Measurements from ENCODE around the gene BRAT1. TPM values are rescaled to one million over a fixed set of nuclear protein-coding genes. Genes with fewer than 3 reads are reported as not detected.

BRAT1 gene
- total and polyA plus RNA-seq, 3 experiments from 2014 or later, result 35.0 to 41.9 (median 38.8) TPM

DNA sequence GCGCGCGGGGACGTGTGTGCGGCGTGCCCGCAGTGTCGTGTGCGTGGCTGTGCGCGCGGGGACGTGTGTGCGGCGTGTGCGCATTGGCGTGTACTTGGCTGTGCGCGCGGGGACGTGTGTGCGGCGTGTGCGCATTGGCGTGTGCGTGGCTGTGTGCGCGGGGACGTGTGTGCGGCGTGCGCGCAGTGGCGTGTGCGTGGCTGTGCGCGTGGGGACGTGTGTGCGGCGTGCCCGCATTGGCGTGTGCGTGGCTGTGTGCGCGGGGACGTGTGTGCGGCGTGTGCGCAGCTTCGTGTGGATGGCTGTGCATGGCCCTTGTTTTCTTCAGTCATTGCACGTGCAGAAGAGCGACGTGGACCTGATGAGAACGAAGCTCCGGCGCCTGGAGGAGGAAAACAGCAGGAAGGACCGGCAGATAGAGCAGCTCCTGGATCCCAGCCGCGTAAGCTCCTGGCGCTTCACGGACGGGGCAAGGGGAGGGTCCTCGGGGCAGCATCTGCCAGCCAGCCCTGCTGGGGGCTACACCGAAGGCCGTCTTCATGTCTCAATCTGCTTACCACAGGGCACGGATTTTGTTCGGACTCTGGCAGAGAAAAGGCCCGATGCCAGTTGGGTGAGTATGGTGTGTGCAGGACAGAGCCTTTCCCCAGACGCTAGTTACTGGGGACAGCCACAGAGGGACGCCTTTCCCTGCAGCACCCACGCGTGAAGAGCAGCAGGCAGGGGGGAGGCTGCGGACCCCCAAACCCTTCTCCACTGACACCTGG is 22.8 kb upstream of the BRAT1 start:
- peaks cover 0 to 25% (median 22%) of the 10 kb centered on the region in 3 donors for H3K36me3 Mint-ChIP-seq
- CTCF ChIA-PET, result no interaction called here
- POLR2A ChIA-PET, result no interaction called here
- H3K4me1 Mint-ChIP-seq, result no peaks in the 10 kb centered on the region
- no peaks in the 10 kb centered on the region for H3K27me3 ChIP-seq (ENCODE audit: insufficient read depth, low read length, poor library complexity, severe bottlenecking)
- H3K9me3 Mint-ChIP-seq, result no peaks in the 10 kb centered on the region
- no peaks in the 10 kb centered on the region for H3K27me3 Mint-ChIP-seq
- no peak for DNase-seq
- H3K4me1 ChIP-seq (ENCODE audit: insufficient read depth, low read length), result no peaks in the 10 kb centered on the region
- H3K9me3 ChIP-seq (ENCODE audit: low read length), result no peaks in the 10 kb centered on the region
- no peak overlapping the region for H3K27ac Mint-ChIP-seq
- H3K4me3 Mint-ChIP-seq, result no peak overlapping the region
- H3K27ac ChIP-seq (ENCODE audit: low read depth, low read length), result no peak overlapping the region
- no peaks in the 10 kb centered on the region for H3K36me3 ChIP-seq (ENCODE audit: insufficient read depth, low read length)
- no peak overlapping the region for H3K4me3 ChIP-seq (ENCODE audit: low read length)

GRCh38 chr7:2576742-2577491 is 21.6 kb upstream of the BRAT1 start:
- ChIA-PET POLR2A (no interaction called here), CTCF (no interaction called here)
- Histone ChIP-seq H3K4me1 (ENCODE audit: insufficient read depth, low read length) (no peaks in the 10 kb centered on the region), H3K36me3 (ENCODE audit: insufficient read depth, low read length) (no peaks in the 10 kb centered on the region), H3K27ac (ENCODE audit: low read depth, low read length) (no peak overlapping the region), H3K4me3 (ENCODE audit: low read length) (no peak overlapping the region), H3K27me3 (ENCODE audit: insufficient read depth, low read length, poor library complexity, severe bottlenecking) (no peaks in the 10 kb centered on the region), H3K9me3 (ENCODE audit: low read length) (no peaks in the 10 kb centered on the region)
- no peaks in the 10 kb centered on the region for H3K4me1 Mint-ChIP-seq
- no peak overlapping the region for H3K27ac Mint-ChIP-seq
- no peak for DNase-seq
- peaks cover 0 to 35% (median 24%) of the 10 kb centered on the region in 3 donors for H3K36me3 Mint-ChIP-seq
- no peaks in the 10 kb centered on the region for H3K27me3 Mint-ChIP-seq
- H3K4me3 Mint-ChIP-seq, result no peak overlapping the region
- no peaks in the 10 kb centered on the region for H3K9me3 Mint-ChIP-seq

DNA sequence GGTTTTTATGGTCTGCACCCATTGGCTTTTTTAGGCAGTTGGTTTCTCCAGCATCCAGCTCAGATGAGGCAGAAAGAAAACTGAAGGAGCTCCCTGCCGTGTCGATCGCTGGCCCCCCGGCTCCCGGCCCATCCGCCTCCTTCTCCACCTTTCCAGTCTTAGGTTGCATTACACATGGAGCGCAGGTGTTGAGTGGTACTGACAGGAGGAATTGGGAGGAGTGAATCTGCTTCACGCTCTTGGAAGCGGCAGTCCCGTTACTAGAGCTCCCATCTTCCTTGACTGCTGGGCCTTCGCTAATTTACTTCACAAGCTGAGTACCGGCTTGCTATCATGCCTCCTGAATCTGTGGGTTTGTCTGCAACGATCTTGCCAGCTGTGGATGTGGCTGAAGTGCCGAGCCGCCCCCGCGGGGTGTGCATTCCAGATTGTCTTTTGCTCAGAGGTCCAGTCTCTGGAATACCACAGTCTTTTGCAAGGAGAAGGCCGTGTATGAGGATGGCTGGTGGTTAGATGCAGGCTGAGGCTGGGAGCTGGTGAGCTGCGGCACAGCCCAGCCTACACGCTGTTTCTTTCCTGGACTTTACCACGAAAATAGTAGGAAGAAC is 20.5 kb upstream of the BRAT1 start:
- Histone ChIP-seq H3K4me3 (ENCODE audit: low read length) (no peak overlapping the region), H3K27ac (ENCODE audit: low read depth, low read length) (no peak overlapping the region), H3K36me3 (ENCODE audit: insufficient read depth, low read length) (no peaks in the 10 kb centered on the region), H3K4me1 (ENCODE audit: insufficient read depth, low read length) (no peaks in the 10 kb centered on the region), H3K9me3 (ENCODE audit: low read length) (no peaks in the 10 kb centered on the region), H3K27me3 (ENCODE audit: insufficient read depth, low read length, poor library complexity, severe bottlenecking) (no peaks in the 10 kb centered on the region)
- Mint-ChIP-seq H3K9me3 (no peaks in the 10 kb centered on the region), H3K36me3 (peaks cover 0 to 39% (median 24%) of the 10 kb centered on the region in 3 donors), H3K4me1 (no peaks in the 10 kb centered on the region), H3K27ac (peak overlapping the region in 1 of 8 donors; percentile 35), H3K27me3 (no peaks in the 10 kb centered on the region), H3K4me3 (no peak overlapping the region)
- CTCF ChIA-PET, result no interaction called here
- POLR2A ChIA-PET, result no interaction called here
- no peak for DNase-seq

DNA sequence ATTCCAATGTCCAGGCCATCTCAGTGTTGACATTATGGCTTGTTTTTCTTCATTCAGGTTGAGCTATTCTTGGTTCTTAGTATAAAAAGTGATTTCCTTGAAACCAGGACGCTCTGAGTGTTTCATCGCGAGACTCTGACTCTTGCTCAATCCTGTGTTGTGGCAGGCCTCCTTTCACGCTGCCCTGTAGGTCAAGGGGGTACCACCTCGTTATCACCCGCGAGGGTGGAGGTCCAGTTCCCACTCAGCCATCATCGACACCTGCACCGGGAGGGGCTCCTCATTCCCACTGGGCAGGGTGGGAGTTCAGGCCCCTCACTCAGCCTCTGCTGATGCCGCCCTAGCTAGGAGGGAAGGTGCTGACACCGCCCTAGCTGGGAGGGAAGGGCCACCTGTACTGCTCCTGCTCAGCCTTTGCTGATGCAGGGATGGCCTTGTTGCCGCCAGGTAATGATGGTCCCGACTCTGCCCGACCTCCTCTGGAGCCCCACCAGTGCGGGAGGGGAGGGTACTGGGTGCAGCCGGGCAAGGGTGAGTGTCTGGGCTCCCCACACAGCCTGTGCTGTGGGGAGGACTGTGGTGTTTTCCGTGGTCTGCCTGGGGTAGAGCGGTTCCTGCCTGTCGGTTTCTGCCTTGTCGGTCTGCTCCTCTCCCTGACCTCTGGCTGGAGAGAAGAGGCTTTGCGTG is 19.9 kb upstream of the BRAT1 start:
- Mint-ChIP-seq H3K9me3 (no peaks in the 10 kb centered on the region), H3K4me1 (no peaks in the 10 kb centered on the region), H3K27me3 (no peaks in the 10 kb centered on the region), H3K27ac (no peak overlapping the region), H3K36me3 (peaks cover 0 to 39% (median 24%) of the 10 kb centered on the region in 3 donors), H3K4me3 (no peak overlapping the region)
- DNase-seq, result no peak
- CTCF ChIA-PET, result no interaction called here
- no peak overlapping the region for H3K4me3 ChIP-seq (ENCODE audit: low read length)
- H3K4me1 ChIP-seq (ENCODE audit: insufficient read depth, low read length), result no peaks in the 10 kb centered on the region
- H3K9me3 ChIP-seq (ENCODE audit: low read length), result no peaks in the 10 kb centered on the region
- POLR2A ChIA-PET, result no interaction called here
- H3K36me3 ChIP-seq (ENCODE audit: insufficient read depth, low read length), result no peaks in the 10 kb centered on the region
- no peaks in the 10 kb centered on the region for H3K27me3 ChIP-seq (ENCODE audit: insufficient read depth, low read length, poor library complexity, severe bottlenecking)
- H3K27ac ChIP-seq (ENCODE audit: low read depth, low read length), result no peak overlapping the region

DNA sequence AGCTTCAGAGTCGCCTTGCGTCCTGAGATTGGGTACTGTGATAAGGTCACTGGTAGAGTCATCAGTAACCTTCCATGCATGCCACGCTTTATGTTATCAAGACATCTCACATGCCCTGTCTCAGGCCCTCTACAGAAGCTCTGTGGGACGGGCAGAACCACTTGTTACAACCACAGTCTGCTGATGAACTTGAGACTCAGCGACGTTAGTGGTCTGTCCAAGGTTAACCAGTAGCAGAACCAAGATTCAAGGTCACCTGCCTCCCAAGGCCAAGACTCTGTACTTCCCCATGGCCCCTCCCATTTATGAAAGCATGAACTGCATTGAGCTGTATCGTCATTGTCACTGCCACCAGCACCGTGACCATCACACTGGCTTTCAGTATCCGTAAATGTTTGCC is 18.4 kb upstream of the BRAT1 start:
- Mint-ChIP-seq H3K4me3 (no peak overlapping the region), H3K27ac (peak overlapping the region in 1 of 8 donors; percentile 14)

DNA sequence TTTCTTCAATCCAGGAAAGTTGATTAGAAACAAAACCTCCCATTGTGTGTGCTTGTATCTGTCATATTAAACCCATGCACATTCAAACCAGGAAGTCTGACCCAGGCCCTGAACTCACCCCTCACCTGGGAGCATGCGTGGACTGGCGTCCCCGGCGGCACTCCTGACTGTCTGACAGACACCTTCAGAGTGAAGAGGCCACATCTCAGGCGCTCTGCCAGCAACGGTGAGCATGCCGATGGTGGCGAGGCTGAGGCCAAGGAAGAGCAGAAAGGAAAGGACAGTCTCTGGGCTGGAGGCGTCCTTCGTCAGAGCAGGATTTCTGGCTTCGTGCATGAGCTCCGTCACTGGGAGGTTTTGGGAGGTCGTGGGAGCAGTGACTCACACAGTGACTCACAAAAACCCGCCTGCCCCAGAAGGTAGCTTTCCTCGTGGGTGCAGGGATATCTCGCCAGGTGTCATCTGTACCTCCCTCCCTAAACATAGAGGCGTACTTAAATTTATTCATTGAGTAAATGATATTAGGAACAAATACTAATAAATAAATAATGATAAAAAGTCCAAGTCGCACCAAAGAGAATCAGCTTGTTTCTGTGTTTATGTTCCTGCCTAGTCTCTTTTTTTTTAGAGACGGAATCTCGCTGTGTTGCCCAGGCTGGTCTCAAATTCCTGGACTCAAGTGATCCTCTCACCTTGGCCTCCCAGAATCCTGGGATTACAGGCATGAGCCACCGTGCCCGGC is 16.9 kb upstream of the BRAT1 start:
- ChIA-PET POLR2A (no interaction called here), CTCF (no interaction called here)
- no peaks in the 10 kb centered on the region for H3K4me1 Mint-ChIP-seq
- DNase-seq, result no peak
- Histone ChIP-seq H3K9me3 (ENCODE audit: low read length) (no peaks in the 10 kb centered on the region), H3K27me3 (ENCODE audit: insufficient read depth, low read length, poor library complexity, severe bottlenecking) (no peaks in the 10 kb centered on the region), H3K36me3 (ENCODE audit: insufficient read depth, low read length) (no peaks in the 10 kb centered on the region), H3K4me3 (ENCODE audit: low read length) (no peak overlapping the region), H3K4me1 (ENCODE audit: insufficient read depth, low read length) (no peaks in the 10 kb centered on the region), H3K27ac (ENCODE audit: low read depth, low read length) (no peak overlapping the region)
- H3K36me3 Mint-ChIP-seq, result peaks cover 0 to 35% (median 24%) of the 10 kb centered on the region in 3 donors
- H3K4me3 Mint-ChIP-seq, result no peak overlapping the region
- H3K27me3 Mint-ChIP-seq, result no peaks in the 10 kb centered on the region
- H3K9me3 Mint-ChIP-seq, result no peaks in the 10 kb centered on the region
- no peak overlapping the region for H3K27ac Mint-ChIP-seq

More for the DNA sequence above, 18.4 kb upstream of the BRAT1 start:
- no peaks in the 10 kb centered on the region for H3K4me1 ChIP-seq (ENCODE audit: insufficient read depth, low read length)
- DNase-seq, result no peak
- POLR2A ChIA-PET, result no interaction called here
- no peak overlapping the region for H3K4me3 ChIP-seq (ENCODE audit: low read length)
- H3K27me3 Mint-ChIP-seq, result no peaks in the 10 kb centered on the region
- no peaks in the 10 kb centered on the region for H3K36me3 ChIP-seq (ENCODE audit: insufficient read depth, low read length)
- H3K9me3 ChIP-seq (ENCODE audit: low read length), result no peaks in the 10 kb centered on the region
- no peaks in the 10 kb centered on the region for H3K9me3 Mint-ChIP-seq
- H3K4me1 Mint-ChIP-seq, result no peaks in the 10 kb centered on the region
- no peak overlapping the region for H3K27ac ChIP-seq (ENCODE audit: low read depth, low read length)
- no peaks in the 10 kb centered on the region for H3K27me3 ChIP-seq (ENCODE audit: insufficient read depth, low read length, poor library complexity, severe bottlenecking)
- CTCF ChIA-PET, result no interaction called here
- peaks cover 0 to 35% (median 24%) of the 10 kb centered on the region in 3 donors for H3K36me3 Mint-ChIP-seq

GRCh38 chr7:2571409-2571808 is 16.1 kb upstream of the BRAT1 start:
- H3K4me3 ChIP-seq (ENCODE audit: low read length), result no peak overlapping the region
- peaks cover 0 to 34% (median 22%) of the 10 kb centered on the region in 3 donors for H3K36me3 Mint-ChIP-seq
- H3K27ac Mint-ChIP-seq, result no peak overlapping the region
- no peak overlapping the region for H3K27ac ChIP-seq (ENCODE audit: low read depth, low read length)
- no peaks in the 10 kb centered on the region for H3K27me3 Mint-ChIP-seq
- no peak for DNase-seq
- peaks cover 0 to 8% (median 5%) of the 10 kb centered on the region in 3 donors for H3K4me1 Mint-ChIP-seq
- H3K36me3 ChIP-seq (ENCODE audit: insufficient read depth, low read length), result no peaks in the 10 kb centered on the region
- H3K9me3 Mint-ChIP-seq, result no peaks in the 10 kb centered on the region
- no peaks in the 10 kb centered on the region for H3K4me1 ChIP-seq (ENCODE audit: insufficient read depth, low read length)
- H3K4me3 Mint-ChIP-seq, result no peak overlapping the region
- H3K27me3 ChIP-seq (ENCODE audit: insufficient read depth, low read length, poor library complexity, severe bottlenecking), result no peaks in the 10 kb centered on the region
- ChIA-PET POLR2A (no interaction called here), CTCF (no interaction called here)
- no peaks in the 10 kb centered on the region for H3K9me3 ChIP-seq (ENCODE audit: low read length)
